Measurements from ENCODE around the gene ARHGAP27.

DNA sequence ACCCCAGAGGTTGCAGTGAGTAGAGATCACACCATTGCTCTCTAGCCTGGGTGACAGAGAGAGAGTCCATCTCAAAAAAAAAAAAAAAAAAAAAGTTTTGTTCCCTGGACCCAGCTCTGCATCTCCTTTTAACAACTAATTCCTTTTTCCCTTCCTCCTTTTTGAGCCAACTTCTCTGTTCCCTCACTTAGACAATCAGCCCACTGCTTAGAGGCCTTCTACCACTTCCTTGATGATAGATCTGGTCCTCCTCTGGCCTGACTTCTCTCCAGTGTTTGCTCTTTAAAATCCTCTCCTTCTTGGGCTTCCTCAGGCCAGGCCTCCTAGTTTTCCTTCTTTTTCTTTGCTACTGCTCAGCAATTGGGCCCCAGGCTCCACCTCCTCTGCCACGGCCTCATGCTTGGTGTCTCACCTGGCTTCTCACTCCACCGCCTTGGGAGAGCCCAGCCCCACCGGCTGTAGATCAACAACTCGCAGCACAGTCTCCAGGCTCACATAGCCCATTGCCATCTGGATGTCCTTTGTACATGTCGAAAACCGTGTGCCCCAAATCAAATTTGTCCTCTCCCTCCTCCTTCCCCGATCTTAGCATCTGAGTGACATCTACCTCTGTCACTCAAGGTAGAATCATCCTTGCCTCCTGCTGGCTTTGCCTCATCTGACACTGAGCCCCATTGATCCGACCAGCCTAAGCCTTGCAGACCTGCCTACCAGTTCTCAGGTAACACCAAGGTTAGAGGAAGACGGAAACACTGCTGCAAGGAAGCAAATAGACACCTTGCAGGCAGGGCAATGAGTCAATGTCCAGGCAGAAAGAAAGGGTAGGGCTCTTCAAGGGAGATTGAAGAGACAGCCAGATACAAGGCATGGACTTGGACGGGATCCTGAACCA is 17.4 kb downstream of the ARHGAP27 start:
- TF ChIP-seq, protein P1, sequence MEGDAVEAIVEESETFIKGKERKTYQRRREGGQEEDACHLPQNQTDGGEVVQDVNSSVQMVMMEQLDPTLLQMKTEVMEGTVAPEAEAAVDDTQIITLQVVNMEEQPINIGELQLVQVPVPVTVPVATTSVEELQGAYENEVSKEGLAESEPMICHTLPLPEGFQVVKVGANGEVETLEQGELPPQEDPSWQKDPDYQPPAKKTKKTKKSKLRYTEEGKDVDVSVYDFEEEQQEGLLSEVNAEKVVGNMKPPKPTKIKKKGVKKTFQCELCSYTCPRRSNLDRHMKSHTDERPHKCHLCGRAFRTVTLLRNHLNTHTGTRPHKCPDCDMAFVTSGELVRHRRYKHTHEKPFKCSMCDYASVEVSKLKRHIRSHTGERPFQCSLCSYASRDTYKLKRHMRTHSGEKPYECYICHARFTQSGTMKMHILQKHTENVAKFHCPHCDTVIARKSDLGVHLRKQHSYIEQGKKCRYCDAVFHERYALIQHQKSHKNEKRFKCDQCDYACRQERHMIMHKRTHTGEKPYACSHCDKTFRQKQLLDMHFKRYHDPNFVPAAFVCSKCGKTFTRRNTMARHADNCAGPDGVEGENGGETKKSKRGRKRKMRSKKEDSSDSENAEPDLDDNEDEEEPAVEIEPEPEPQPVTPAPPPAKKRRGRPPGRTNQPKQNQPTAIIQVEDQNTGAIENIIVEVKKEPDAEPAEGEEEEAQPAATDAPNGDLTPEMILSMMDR (IDR thresholded peaks at IDR 0.05): no peak
- no peak for TF ChIP-seq ELF4 (CRISPR knock-in tag; IDR thresholded peaks at IDR 0.05; ENCODE audit: low read depth)
- TF ChIP-seq IRF2 (CRISPR knock-in tag; IDR thresholded peaks at IDR 0.05; ENCODE audit: borderline replicate concordance, low read depth): no peak
- no peak for TF ChIP-seq KAT7 (CRISPR knock-in tag; IDR thresholded peaks at IDR 0.05; ENCODE audit: borderline replicate concordance)
- TF ChIP-seq RELA (CRISPR knock-in tag; IDR thresholded peaks at IDR 0.05; ENCODE audit: borderline replicate concordance): no peak

All from WTC11 (cell line).